ENCODE measurements around the gene RXRA.

GRCh38 chr9:134325096-134325812, 1.0 kb upstream of the RXRA start:
- TF ChIP-seq, protein P1, sequence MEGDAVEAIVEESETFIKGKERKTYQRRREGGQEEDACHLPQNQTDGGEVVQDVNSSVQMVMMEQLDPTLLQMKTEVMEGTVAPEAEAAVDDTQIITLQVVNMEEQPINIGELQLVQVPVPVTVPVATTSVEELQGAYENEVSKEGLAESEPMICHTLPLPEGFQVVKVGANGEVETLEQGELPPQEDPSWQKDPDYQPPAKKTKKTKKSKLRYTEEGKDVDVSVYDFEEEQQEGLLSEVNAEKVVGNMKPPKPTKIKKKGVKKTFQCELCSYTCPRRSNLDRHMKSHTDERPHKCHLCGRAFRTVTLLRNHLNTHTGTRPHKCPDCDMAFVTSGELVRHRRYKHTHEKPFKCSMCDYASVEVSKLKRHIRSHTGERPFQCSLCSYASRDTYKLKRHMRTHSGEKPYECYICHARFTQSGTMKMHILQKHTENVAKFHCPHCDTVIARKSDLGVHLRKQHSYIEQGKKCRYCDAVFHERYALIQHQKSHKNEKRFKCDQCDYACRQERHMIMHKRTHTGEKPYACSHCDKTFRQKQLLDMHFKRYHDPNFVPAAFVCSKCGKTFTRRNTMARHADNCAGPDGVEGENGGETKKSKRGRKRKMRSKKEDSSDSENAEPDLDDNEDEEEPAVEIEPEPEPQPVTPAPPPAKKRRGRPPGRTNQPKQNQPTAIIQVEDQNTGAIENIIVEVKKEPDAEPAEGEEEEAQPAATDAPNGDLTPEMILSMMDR (IDR thresholded peaks at IDR 0.05): no peak
- no peak for TF ChIP-seq POLR2A (IDR thresholded peaks at IDR 0.05)
